ENCODE results near the gene ABCG8.

Gene ABCG8

GRCh38 chr2:43832457-43832856, 6.3 kb upstream of the ABCG8 start:
- Histone ChIP-seq H3K9me3 (ENCODE audit: insufficient read depth, low read length, severe bottlenecking) (no peaks in the 10 kb centered on the region), H3K9ac (ENCODE audit: low read depth, low read length) (no peak overlapping the region), H4K20me1 (ENCODE audit: insufficient read depth, low read length) (no peaks in the 10 kb centered on the region), H3K4me1 (ENCODE audit: insufficient read depth, low read length) (no peaks in the 10 kb centered on the region), H3K4me3 (ENCODE audit: low read depth in 1 of 2, low read length in 2 of 2) (no peak overlapping the region), H3K79me2 (ENCODE audit: insufficient read depth, low read length) (no peaks in the 10 kb centered on the region), H3K4me2 (ENCODE audit: insufficient read depth, low read length) (no peak overlapping the region), H3K27ac (ENCODE audit: low read length) (no peak overlapping the region), H2AFZ (ENCODE audit: low read depth, low read length) (no peak overlapping the region), H3K36me3 (ENCODE audit: insufficient read depth, low read length) (no peaks in the 10 kb centered on the region), H3K27me3 (ENCODE audit: insufficient read depth, low read length, poor library complexity) (peaks cover 4% of the 10 kb centered on the region)
- TF ChIP-seq, protein P1, sequence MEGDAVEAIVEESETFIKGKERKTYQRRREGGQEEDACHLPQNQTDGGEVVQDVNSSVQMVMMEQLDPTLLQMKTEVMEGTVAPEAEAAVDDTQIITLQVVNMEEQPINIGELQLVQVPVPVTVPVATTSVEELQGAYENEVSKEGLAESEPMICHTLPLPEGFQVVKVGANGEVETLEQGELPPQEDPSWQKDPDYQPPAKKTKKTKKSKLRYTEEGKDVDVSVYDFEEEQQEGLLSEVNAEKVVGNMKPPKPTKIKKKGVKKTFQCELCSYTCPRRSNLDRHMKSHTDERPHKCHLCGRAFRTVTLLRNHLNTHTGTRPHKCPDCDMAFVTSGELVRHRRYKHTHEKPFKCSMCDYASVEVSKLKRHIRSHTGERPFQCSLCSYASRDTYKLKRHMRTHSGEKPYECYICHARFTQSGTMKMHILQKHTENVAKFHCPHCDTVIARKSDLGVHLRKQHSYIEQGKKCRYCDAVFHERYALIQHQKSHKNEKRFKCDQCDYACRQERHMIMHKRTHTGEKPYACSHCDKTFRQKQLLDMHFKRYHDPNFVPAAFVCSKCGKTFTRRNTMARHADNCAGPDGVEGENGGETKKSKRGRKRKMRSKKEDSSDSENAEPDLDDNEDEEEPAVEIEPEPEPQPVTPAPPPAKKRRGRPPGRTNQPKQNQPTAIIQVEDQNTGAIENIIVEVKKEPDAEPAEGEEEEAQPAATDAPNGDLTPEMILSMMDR (IDR thresholded peaks at IDR 0.05; ENCODE audit: borderline replicate concordance, extremely low read depth, low read length, poor library complexity, severe bottlenecking) = no peak
- TF ChIP-seq EZH2 (IDR thresholded peaks at IDR 0.05; ENCODE audit: borderline replicate concordance, low read depth, low read length, severe bottlenecking) = no peak
- ATAC-seq (ENCODE audit: insufficient read depth, low read depth) (peak; percentile 29; the same call in 2 of the 3 replicates), DNase-seq (no peak)

- Histone ChIP-seq H2AFZ (ENCODE audit: low read depth, low read length) (no peak overlapping the region), H4K20me1 (ENCODE audit: insufficient read depth, low read length) (no peaks in the 10 kb centered on the region), H3K79me2 (ENCODE audit: insufficient read depth, low read length) (no peaks in the 10 kb centered on the region), H3K27me3 (ENCODE audit: insufficient read depth, low read length, poor library complexity) (peaks cover 7% of the 10 kb centered on the region), H3K9me3 (ENCODE audit: insufficient read depth, low read length, severe bottlenecking) (no peaks in the 10 kb centered on the region), H3K36me3 (ENCODE audit: insufficient read depth, low read length) (no peaks in the 10 kb centered on the region), H3K4me1 (ENCODE audit: insufficient read depth, low read length) (no peaks in the 10 kb centered on the region), H3K4me2 (ENCODE audit: insufficient read depth, low read length) (no peak overlapping the region), H3K4me3 (ENCODE audit: low read depth in 1 of 2, low read length in 2 of 2) (no peak overlapping the region), H3K9ac (ENCODE audit: low read depth, low read length) (no peak overlapping the region), H3K27ac (ENCODE audit: low read length) (no peak overlapping the region)
- ATAC-seq (ENCODE audit: insufficient read depth, low read depth) (no peak), DNase-seq (no peak)
- TF ChIP-seq EZH2 (IDR thresholded peaks at IDR 0.05; ENCODE audit: borderline replicate concordance, low read depth, low read length, severe bottlenecking) = no peak
- TF ChIP-seq, protein P1 (IDR thresholded peaks at IDR 0.05; ENCODE audit: borderline replicate concordance, extremely low read depth, low read length, poor library complexity, severe bottlenecking) = no peak
Measured at GRCh38 chr2:43837033-43837432, 1.7 kb upstream of the ABCG8 start.

DNA sequence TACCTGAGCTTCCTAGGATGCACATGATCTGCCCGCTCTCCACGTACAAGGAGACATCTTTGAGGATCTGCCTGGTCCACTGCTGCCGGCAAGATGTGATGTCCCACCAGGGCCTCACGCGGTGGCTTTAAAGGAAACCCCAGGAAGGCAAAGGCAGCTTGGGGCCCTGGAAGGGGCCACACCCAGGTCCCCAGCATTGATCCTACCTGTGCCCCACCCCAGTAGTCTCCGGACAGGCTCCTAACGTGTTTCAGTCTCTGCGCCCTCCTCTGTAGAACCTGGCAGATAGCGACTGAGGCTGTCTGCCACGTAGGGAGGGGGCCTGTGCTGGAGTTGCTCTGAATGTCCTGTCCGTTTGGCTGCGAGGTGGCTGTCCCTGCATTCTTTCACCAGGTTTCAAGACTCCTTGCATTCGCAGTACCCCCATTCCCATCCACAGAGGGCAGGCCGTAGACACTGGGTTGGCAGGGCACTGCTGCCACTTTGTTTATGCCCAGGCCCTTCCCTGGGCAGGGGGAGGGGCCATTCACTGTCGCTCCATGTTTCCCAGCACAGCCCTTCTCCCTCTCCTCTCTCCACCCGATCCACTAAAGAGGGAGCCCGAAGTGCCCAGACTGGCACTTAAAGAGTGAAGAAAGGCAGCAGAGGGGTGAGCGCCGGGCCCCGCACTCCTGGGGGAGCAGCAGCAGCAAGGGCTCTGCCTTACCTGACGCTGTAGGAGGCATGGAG, 776 bp upstream of the ABCG8 start:
- Histone ChIP-seq H3K79me2 (ENCODE audit: insufficient read depth, low read length) (no peaks in the 10 kb centered on the region), H3K36me3 (ENCODE audit: insufficient read depth, low read length) (no peaks in the 10 kb centered on the region), H3K4me3 (ENCODE audit: low read depth in 1 of 2, low read length in 2 of 2) (no peak overlapping the region), H4K20me1 (ENCODE audit: insufficient read depth, low read length) (no peaks in the 10 kb centered on the region), H3K27me3 (ENCODE audit: insufficient read depth, low read length, poor library complexity) (peaks cover 17% of the 10 kb centered on the region), H2AFZ (ENCODE audit: low read depth, low read length) (no peak overlapping the region), H3K4me1 (ENCODE audit: insufficient read depth, low read length) (no peaks in the 10 kb centered on the region), H3K4me2 (ENCODE audit: insufficient read depth, low read length) (no peak overlapping the region), H3K9me3 (ENCODE audit: insufficient read depth, low read length, severe bottlenecking) (no peaks in the 10 kb centered on the region), H3K27ac (ENCODE audit: low read length) (no peak overlapping the region), H3K9ac (ENCODE audit: low read depth, low read length) (no peak overlapping the region)
- TF ChIP-seq, protein P1 (IDR thresholded peaks at IDR 0.05; ENCODE audit: borderline replicate concordance, extremely low read depth, low read length, poor library complexity, severe bottlenecking) = no peak
- TF ChIP-seq EZH2 (IDR thresholded peaks at IDR 0.05; ENCODE audit: borderline replicate concordance, low read depth, low read length, severe bottlenecking) = no peak
- DNase-seq (no peak), ATAC-seq (ENCODE audit: insufficient read depth, low read depth) (no peak)

All from DND-41 (cell line).